ENCODE data around the gene RRP1B.

GRCh38 chr21:43669828-43670605 is 10.7 kb downstream of the RRP1B start:
- TF ChIP-seq PATZ1 (CRISPR knock-in tag; IDR thresholded peaks at IDR 0.05; ENCODE audit: borderline replicate concordance) (no peak), ZNF565 (CRISPR knock-in tag; conservative IDR thresholded peaks at IDR 0.05; ENCODE audit: low read depth) (no peak), POU6F1 (CRISPR knock-in tag; IDR thresholded peaks at IDR 0.05; ENCODE audit: borderline replicate concordance, low read depth) (no peak), TCF4 (CRISPR knock-in tag; IDR thresholded peaks at IDR 0.05; ENCODE audit: borderline replicate concordance) (no peak), SNAI2 (CRISPR knock-in tag; IDR thresholded peaks at IDR 0.05) (no peak)

All from SK-N-SH treated with all-trans-retinoic acid at 6 μM for 48 hours (cell line).